Muscle layer of colon (tissue), 2 donors: ENCODE results near the gene C22orf39.

Source experiments
- H3K27ac ChIP-seq: one replicate; pipeline ENCODE4 v1.7.0; 2013; ENCODE audit warnings: low read depth, mild to moderate bottlenecking, low read length, moderate library complexity
- H3K27me3 ChIP-seq, 2 donors: one replicate each; pipeline ENCODE4 v1.7.0; 2013; ENCODE audit warnings: low read length in 2 of 2, mild to moderate bottlenecking in 2 of 2; ENCODE audit not compliant: insufficient read depth in 2 of 2, control insufficient read depth in 1 of 2
- H3K36me3 ChIP-seq: one replicate; pipeline ENCODE4 v1.7.0; 2013; ENCODE audit warnings: mild to moderate bottlenecking, low read length; ENCODE audit not compliant: insufficient read depth
- H3K4me1 ChIP-seq: one replicate; pipeline ENCODE4 v1.7.0; 2013; ENCODE audit warnings: mild to moderate bottlenecking, low read length; ENCODE audit not compliant: insufficient read depth
- H3K4me3 ChIP-seq, 2 donors: one replicate each; pipeline ENCODE4 v1.7.0; 2013; ENCODE audit warnings: low read length in 2 of 2, low read depth in 1 of 2, mild to moderate bottlenecking in 1 of 2, moderate library complexity in 1 of 2
- H3K9ac ChIP-seq: one replicate; pipeline ENCODE4 v1.7.0; 2013; ENCODE audit warnings: low read length
- H3K9me3 ChIP-seq: one replicate; pipeline ENCODE4 v1.7.0; 2013; ENCODE audit warnings: mild to moderate bottlenecking, low read length
- donor health status: abdominal sarcoma.
- donor health status: Adenocarcinoma of cecum.

C22orf39 gene

DNA sequence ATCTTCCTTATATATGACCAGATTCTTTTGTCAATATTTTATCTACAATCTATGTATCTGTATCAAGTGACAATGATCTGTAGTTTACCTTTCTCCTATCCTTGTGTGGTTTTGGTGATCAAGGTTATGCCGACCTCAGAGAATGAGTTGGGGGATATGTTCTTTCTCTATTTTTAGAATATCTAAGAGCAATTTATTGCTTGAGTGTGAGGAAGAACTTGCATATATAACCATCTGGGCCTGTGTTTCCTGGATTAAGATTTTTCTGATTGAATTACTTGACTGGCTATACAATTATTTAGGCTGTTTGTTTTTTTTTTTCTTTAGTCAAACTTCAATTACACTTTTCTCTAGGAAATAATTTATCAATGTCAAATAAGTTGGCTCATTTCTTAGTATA, 14.0 kb upstream of the C22orf39 start:
- no peak overlapping the region for H3K9ac ChIP-seq
- H3K27ac ChIP-seq: no peak overlapping the region
- H3K4me3 ChIP-seq: no peak overlapping the region
- H3K27me3 ChIP-seq: no peaks in the 10 kb centered on the region
- peaks cover 39% of the 10 kb centered on the region for H3K36me3 ChIP-seq
- no peaks in the 10 kb centered on the region for H3K4me1 ChIP-seq
- no peaks in the 10 kb centered on the region for H3K9me3 ChIP-seq

- H3K4me1 ChIP-seq: no peaks in the 10 kb centered on the region
- no peaks in the 10 kb centered on the region for H3K9me3 ChIP-seq
- H3K27ac ChIP-seq: no peak overlapping the region
- H3K27me3 ChIP-seq: no peaks in the 10 kb centered on the region
- H3K36me3 ChIP-seq: peaks cover 42% of the 10 kb centered on the region
- H3K9ac ChIP-seq: no peak overlapping the region
- H3K4me3 ChIP-seq: no peak overlapping the region
These were observed 12.5 kb upstream of the C22orf39 start for GRCh38 chr22:19460036-19460435.

DNA sequence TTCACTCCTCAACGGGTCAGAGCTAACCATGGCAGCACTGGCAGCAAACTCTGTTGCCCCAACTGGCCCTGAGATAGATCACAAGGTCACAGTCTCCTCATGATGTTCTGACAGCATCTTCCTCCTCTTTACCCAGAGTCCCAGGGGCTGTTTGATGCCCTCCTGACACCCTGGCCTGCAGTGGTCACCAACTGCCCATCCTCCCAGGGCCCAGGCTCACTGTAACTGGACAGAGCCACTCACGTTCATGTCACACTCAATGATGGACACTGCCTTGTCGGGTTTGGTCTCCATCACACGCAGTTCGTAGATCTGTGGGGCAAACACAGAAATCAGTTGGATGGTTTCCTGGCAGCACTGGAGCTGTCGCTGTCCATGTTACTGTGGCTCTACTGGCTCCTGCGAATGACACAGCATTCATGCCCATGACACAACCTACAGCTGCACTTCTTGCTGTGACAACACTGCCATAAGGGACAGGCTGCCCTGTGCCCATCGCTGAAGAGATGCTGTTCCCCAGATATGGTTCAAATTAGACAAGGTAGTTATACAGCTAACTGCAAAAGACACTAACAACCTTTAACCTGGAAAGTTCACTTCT, 10.4 kb upstream of the C22orf39 start:
- Histone ChIP-seq H3K27me3 (no peaks in the 10 kb centered on the region), H3K4me3 (no peak overlapping the region), H3K9ac (no peak overlapping the region), H3K36me3 (peaks cover 52% of the 10 kb centered on the region), H3K4me1 (no peaks in the 10 kb centered on the region), H3K9me3 (no peaks in the 10 kb centered on the region), H3K27ac (no peak overlapping the region)

DNA sequence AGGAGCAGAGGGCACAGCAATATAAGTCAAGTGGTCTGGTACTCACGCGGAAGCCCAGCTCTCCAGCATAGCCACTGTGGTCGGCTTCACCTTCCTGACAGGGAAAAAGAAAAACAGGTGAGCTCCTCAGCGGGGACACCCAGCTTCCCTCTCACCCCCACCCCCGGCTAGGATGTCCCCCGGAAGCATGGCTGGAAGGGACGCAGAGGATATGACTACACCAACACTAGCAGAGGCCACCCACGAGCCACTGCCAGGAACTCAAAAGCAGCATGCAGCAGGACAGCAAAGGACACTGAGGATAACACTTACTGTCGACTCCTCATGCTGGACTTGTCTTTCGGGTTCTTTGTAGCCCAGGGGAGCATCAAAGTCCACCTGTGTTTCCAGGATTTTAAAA, 9.0 kb upstream of the C22orf39 start:
- Histone ChIP-seq H3K9me3 (no peaks in the 10 kb centered on the region), H3K9ac (no peak overlapping the region), H3K4me3 (no peak overlapping the region), H3K27ac (no peak overlapping the region), H3K27me3 (no peaks in the 10 kb centered on the region), H3K36me3 (peaks cover 65% of the 10 kb centered on the region), H3K4me1 (no peaks in the 10 kb centered on the region)

DNA sequence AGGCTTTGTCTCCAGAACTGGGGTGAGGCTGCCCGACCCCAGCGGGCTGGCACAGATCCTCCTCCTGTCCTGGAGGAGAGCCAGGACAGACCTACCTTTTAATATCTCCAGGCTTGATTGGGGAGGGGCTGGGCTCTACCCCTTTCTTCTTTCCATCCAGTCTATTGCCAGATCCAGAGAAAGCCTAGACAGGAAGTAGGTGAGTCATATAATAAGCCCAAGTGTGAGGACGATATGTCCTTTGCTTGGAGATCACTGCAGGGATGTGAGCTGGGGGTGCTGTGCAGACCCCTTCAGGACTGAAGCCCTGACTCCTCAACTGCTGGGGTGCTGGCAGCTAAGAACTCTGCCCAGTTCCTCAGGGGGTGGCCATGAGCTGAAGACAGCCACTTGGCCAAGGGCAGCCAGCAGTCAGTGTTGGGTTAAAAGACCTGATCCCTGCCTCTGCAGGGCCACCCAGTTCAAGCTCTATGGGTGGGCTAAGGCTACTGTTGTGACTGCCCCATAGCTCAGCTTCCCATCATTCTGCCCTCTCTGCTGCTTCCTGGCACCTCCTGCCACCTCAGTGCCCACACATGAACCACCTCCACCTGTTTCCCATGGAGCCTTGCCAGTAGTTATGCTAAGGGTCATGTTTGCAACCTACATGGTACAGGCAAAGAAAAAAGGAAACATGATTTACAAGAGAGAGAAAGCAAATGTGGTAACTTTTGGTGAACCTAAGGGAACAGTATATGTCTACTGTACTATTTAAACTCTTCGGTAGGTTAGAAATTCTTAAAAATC, 8.3 kb upstream of the C22orf39 start:
- Histone ChIP-seq H3K4me1 (no peaks in the 10 kb centered on the region), H3K4me3 (no peak overlapping the region), H3K36me3 (peaks cover 68% of the 10 kb centered on the region), H3K9ac (no peak overlapping the region), H3K9me3 (no peaks in the 10 kb centered on the region), H3K27me3 (no peaks in the 10 kb centered on the region), H3K27ac (no peak overlapping the region)

DNA sequence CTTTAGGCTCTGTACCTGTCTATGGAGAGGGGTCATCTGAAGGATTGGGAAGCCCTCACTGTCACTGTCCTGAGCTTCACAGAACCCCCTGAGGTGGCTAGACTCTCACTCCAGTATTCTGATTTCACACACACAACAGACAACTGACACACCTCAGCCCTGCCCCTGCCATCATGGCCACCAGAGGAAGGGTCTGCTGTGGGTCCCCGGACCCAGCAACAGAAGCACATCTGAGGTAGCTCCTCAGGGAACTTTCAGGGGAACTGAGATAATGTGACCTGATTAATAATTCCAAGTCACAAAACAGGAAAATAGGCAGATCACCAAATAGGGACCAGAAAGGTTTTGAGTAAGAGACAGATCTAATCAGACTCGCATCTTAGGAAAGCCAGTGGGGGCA, 7.5 kb upstream of the C22orf39 start:
- no peaks in the 10 kb centered on the region for H3K4me1 ChIP-seq
- H3K4me3 ChIP-seq: no peak overlapping the region
- H3K9ac ChIP-seq: no peak overlapping the region
- no peak overlapping the region for H3K27ac ChIP-seq
- H3K36me3 ChIP-seq: peaks cover 68% of the 10 kb centered on the region
- H3K9me3 ChIP-seq: no peaks in the 10 kb centered on the region
- H3K27me3 ChIP-seq: no peaks in the 10 kb centered on the region

DNA sequence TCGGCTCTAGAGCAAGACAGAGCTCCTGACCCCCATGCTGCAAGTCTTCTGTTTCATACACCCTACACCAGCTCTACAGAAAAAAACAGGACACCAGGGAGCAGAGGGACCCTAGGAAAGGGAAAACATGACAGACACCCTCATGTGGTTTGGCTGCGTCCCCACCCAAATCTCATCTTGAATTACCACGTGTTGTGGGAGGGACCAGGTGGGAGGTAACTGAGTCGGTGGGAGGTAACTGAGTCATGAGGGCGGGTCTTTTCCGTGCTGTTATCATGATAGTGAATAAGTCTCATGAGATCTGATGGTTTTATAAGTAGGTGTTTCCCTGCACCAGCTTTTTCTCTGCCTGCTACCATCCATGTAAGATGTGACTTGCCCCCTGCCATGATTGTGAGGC, 6.6 kb upstream of the C22orf39 start:
- Histone ChIP-seq H3K36me3 (peaks cover 68% of the 10 kb centered on the region), H3K9ac (no peak overlapping the region), H3K4me3 (no peak overlapping the region), H3K27me3 (no peaks in the 10 kb centered on the region), H3K27ac (no peak overlapping the region), H3K9me3 (no peaks in the 10 kb centered on the region), H3K4me1 (no peaks in the 10 kb centered on the region)

- H3K27me3 ChIP-seq: no peaks in the 10 kb centered on the region
- no peaks in the 10 kb centered on the region for H3K9me3 ChIP-seq
- H3K4me3 ChIP-seq: no peak overlapping the region
- H3K36me3 ChIP-seq: peaks cover 68% of the 10 kb centered on the region
- H3K27ac ChIP-seq: no peak overlapping the region
- H3K9ac ChIP-seq: no peak overlapping the region
- H3K4me1 ChIP-seq: peaks cover under 1% of the 10 kb centered on the region
These were observed 6.2 kb upstream of the C22orf39 start for GRCh38 chr22:19453718-19454117.

GRCh38 chr22:19451570-19451969, 4.1 kb upstream of the C22orf39 start:
- peaks cover 52% of the 10 kb centered on the region for H3K36me3 ChIP-seq

GRCh38 chr22:19450363-19451175, 3.1 kb upstream of the C22orf39 start:
- Histone ChIP-seq H3K27ac (no peak overlapping the region), H3K27me3 (no peaks in the 10 kb centered on the region), H3K9ac (no peak overlapping the region), H3K9me3 (no peaks in the 10 kb centered on the region), H3K4me3 (no peak overlapping the region), H3K4me1 (peaks cover 20% of the 10 kb centered on the region), H3K36me3 (peaks cover 42% of the 10 kb centered on the region)

More at GRCh38 chr22:19451570-19451969, 4.1 kb upstream of the C22orf39 start:
- Histone ChIP-seq H3K9me3 (no peaks in the 10 kb centered on the region), H3K9ac (no peak overlapping the region), H3K4me3 (no peak overlapping the region), H3K27me3 (no peaks in the 10 kb centered on the region), H3K27ac (no peak overlapping the region), H3K4me1 (peaks cover 10% of the 10 kb centered on the region)

- no peak overlapping the region for H3K9ac ChIP-seq
- H3K27me3 ChIP-seq: no peaks in the 10 kb centered on the region
- H3K9me3 ChIP-seq: no peaks in the 10 kb centered on the region
- H3K27ac ChIP-seq: no peak overlapping the region
- H3K4me3 ChIP-seq: no peak overlapping the region
- H3K36me3 ChIP-seq: peaks cover 31% of the 10 kb centered on the region
- H3K4me1 ChIP-seq: peaks cover 24% of the 10 kb centered on the region
These were observed 1.9 kb upstream of the C22orf39 start for GRCh38 chr22:19449422-19449767.
